ENCODE data around the gene CHRDL1. TPM values are rescaled to one million over a fixed set of nuclear protein-coding genes. Genes with fewer than 3 reads are reported as not detected.
"Not testable (repeated sequence)": the region's sequence is repeated elsewhere in the genome, so short reads cannot be mapped to it uniquely, and the experiment has no call there.

CHRDL1 gene
- total RNA-seq, 1 donor from 2014 or later: 13.4 TPM

DNA sequence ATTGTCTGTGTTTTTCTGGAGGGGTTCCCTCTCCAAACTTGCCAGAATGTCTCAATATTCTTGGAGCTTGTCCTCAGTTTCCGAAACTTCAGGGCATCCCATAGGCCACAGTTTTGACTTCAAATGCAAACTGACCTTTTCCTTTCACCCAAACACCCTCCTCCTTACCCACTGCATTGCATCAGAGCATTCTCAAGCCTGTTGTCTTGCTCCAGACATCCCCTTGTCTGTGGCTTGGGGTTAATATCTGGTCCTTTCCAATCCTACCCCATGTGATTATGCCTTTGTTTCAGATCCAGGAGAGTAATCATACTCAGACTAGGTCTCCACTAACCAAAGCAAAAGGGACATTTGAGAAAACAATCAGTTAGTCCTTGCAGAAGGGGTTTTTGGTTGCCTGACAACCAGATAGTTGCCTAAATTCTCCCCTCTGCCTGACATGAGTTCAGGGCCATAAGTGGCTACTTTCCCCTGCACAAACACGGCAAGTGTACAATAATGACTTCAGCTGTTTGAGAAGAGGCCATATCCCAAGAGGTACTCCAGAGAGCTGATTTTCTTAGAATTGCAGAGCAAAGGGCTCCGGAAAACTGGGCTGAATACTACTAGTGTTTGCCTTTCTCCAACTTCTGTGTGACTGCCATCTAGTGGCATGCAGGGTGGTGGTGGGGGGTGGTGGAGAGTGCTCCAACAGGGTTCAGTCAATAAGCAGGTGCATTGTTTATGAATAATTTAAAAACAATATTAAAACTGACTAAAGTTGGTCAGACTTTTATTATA lies 130.2 kb downstream of the CHRDL1 start:
- no peak for DNase-seq

DNA sequence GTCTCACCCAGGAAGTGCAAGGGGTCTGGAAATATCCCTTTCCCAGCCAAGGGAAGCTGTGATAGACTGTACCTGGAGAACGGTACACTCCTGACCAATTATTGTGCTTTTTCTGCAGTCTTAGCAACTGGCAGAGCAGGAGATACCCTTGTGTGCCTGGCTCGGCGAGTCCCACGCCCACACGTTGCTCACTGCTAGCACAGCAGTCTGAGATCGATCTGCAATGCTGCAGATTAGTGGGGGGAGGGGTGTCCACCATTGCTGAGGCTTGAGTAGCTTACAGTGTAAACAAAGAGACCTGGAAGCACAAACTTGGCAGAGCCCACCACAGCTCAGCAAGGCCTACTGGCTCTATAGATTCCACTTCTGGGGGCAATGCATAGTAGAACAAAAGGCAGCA lies 138.5 kb downstream of the CHRDL1 start:
- no peak for DNase-seq

DNA sequence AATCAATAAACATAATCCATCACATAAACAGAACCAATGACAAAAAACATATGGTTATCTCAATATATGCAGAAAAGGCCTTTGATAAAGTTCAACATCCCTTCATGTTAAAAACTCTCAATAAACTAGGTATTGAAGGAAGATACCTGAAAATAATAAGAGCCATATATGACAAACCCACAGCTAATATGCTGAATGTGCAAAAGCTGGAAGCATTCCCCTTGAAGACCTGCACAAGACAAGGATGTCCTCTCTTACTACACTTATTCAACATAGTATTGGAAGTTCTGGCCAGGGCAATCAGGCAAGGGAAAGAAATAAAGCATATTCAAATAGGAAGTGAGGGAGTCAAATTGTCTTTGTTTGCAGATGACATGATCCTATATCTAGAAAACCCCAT lies 141.3 kb downstream of the CHRDL1 start:
- DNase-seq: not testable (repeated sequence)

DNA sequence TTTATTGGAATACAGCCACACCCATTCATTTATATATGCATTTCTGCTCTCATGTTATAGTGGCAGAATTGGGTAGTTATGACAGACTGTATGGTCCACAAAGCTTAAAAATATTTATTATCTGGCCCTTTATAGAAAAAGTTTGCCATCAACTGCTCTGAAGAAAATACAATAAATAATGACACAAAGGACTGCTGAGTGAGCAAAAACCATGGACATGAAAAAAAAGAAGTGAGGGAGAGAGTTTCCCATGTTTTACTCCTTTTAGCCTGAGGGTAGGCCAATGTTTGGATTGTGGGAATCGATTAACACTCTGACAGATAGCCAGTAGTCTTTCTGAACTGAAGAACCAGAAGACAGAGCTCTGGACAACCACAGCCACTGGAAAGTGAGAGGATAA lies 149.2 kb downstream of the CHRDL1 start:
- DNase-seq: no peak

Measured in skin of body (tissue), 2 donors.